ENCODE results near the gene ALDH16A1. TPM values are rescaled to one million over a fixed set of nuclear protein-coding genes. Genes with fewer than 3 reads are reported as not detected.

ALDH16A1 gene
- total and polyA plus RNA-seq, 8 donors: 16.1 to 89.3 (median 20.8) TPM

GRCh38 chr19:49445997-49446396, 7.0 kb upstream of the ALDH16A1 start:
- TF ChIP-seq, protein P1, sequence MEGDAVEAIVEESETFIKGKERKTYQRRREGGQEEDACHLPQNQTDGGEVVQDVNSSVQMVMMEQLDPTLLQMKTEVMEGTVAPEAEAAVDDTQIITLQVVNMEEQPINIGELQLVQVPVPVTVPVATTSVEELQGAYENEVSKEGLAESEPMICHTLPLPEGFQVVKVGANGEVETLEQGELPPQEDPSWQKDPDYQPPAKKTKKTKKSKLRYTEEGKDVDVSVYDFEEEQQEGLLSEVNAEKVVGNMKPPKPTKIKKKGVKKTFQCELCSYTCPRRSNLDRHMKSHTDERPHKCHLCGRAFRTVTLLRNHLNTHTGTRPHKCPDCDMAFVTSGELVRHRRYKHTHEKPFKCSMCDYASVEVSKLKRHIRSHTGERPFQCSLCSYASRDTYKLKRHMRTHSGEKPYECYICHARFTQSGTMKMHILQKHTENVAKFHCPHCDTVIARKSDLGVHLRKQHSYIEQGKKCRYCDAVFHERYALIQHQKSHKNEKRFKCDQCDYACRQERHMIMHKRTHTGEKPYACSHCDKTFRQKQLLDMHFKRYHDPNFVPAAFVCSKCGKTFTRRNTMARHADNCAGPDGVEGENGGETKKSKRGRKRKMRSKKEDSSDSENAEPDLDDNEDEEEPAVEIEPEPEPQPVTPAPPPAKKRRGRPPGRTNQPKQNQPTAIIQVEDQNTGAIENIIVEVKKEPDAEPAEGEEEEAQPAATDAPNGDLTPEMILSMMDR (IDR thresholded peaks at IDR 0.05): no peak
- DNase-seq: no peak
- Histone ChIP-seq H3K4me3 (no peak overlapping the region), H3K27me3 (no peaks in the 10 kb centered on the region), H3K4me1 (peaks cover 0 to 5% (median 4%) of the 10 kb centered on the region in 3 donors), H3K36me3 (no peaks in the 10 kb centered on the region), H3K9me3 (no peaks in the 10 kb centered on the region), H3K27ac (no peak overlapping the region)
- no peak for ATAC-seq
- intact Hi-C loops (cut with DNase I): loop anchor here in 2 of 3 donors (10.0 kb wide), 2 partner anchors 51 to 221 kb away; no protein-coding TSS in a partner anchor
- FAIRE-seq: no peak
- WGBS, 2 donors: 72 to 82% methylated on average over 3 of the region's 3 CpGs

DNA sequence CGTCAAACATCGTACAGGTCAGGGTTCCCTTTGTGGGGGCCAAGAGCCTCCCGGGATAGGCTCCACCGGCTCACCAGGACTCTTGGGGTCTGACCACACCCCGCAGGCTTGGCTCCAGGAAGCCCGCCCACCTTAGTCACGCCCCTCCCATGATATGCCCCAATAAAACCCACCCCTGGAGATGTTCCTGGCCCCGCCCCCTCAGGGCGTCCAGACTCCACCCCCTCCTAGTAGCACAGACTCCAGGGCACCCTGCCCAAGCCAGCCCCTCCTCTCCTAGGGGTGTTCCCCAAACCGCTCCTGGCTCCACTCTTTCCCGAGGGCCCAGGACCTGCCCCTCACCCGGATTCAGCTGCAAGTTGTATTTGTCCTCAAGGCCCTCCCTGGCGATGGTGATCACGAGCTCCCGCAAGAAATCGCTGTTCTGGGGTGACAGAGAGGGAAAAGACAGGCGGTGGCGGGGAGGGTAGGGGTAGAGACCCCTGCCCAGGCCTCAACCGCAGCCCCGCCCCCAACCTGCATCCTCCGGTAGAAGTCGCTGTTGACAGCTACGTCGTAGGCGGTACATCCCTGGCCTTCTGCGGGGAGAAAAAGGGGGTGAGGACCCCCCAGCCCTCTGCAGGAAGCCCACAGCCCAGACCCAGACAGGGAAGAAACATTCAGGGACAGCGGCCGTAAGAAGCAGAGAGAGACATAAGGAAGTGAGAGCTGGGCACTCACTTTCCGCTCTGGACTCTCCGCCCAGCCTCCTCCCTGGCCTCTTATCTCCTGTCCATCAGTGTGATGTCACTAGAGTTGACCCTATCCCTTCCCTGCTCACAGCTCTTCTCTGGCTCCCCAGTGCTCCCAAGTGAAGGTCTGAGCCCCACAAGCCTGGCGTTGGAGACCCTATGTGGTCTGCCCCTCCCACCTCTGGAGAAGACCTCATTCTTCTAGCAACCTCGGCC, 5.3 kb upstream of the ALDH16A1 start:
- Histone ChIP-seq H3K4me1 (peaks cover 0 to 5% (median 4%) of the 10 kb centered on the region in 3 donors), H3K9me3 (no peaks in the 10 kb centered on the region), H3K27me3 (no peaks in the 10 kb centered on the region), H3K4me3 (no peak overlapping the region), H3K36me3 (no peaks in the 10 kb centered on the region), H3K27ac (no peak overlapping the region)
- ATAC-seq: no peak
- peak in 3 of 6 donors; percentile 39 to 79 (median 76) for DNase-seq
- intact Hi-C loops (cut with DNase I): loop anchor here in 2 of 3 donors (10.0 kb wide), 2 partner anchors 53 to 223 kb away; no protein-coding TSS in a partner anchor
- TF ChIP-seq, protein P1 (IDR thresholded peaks at IDR 0.05): no peak
- FAIRE-seq: no peak
- 85 to 87% methylated on average over 32 of the region's 32 CpGs for WGBS, 2 donors

- no peak for FAIRE-seq
- Histone ChIP-seq H3K9me3 (no peaks in the 10 kb centered on the region), H3K36me3 (no peaks in the 10 kb centered on the region), H3K27me3 (no peaks in the 10 kb centered on the region), H3K27ac (no peak overlapping the region), H3K4me1 (peaks cover 0 to 5% (median 4%) of the 10 kb centered on the region in 3 donors), H3K4me3 (no peak overlapping the region)
- TF ChIP-seq, protein P1 (IDR thresholded peaks at IDR 0.05): no peak
- intact Hi-C loops (cut with DNase I): loop anchor here in 2 of 3 donors (10.0 kb wide), 2 partner anchors 54 to 224 kb away; no protein-coding TSS in a partner anchor
- ATAC-seq: no peak
- 92 to 96% methylated on average over 6 of the region's 6 CpGs for WGBS, 2 donors
- DNase-seq: no peak
Measured at GRCh38 chr19:49448432-49448786, 4.6 kb upstream of the ALDH16A1 start.

GRCh38 chr19:49450405-49450804, 2.6 kb upstream of the ALDH16A1 start:
- H3K4me3 ChIP-seq: peak overlapping the region in 1 of 4 donors; percentile 68
- no peak for DNase-seq

More at GRCh38 chr19:49450405-49450804, 2.6 kb upstream of the ALDH16A1 start:
- peaks cover 0 to 7% (median 5%) of the 10 kb centered on the region in 3 donors for H3K4me1 ChIP-seq
- FAIRE-seq: no peak
- ATAC-seq: no peak
- no peaks in the 10 kb centered on the region for H3K36me3 ChIP-seq
- H3K27ac ChIP-seq: no peak overlapping the region
- intact Hi-C loops (cut with DNase I): no loop called here
- no peaks in the 10 kb centered on the region for H3K27me3 ChIP-seq
- no peaks in the 10 kb centered on the region for H3K9me3 ChIP-seq
- TF ChIP-seq, protein P1 (IDR thresholded peaks at IDR 0.05): no peak
- WGBS, 2 donors: 79 to 80% methylated on average over 7 of the region's 7 CpGs

All from pancreas (tissue), 10 donors.